Panc1 (cell line): ENCODE data around the gene AUNIP. TPM values are rescaled to one million over a fixed set of nuclear protein-coding genes. Genes with fewer than 3 reads are reported as not detected.

ENCODE experiments used
- ATAC-seq: fragments of 200-7000 bp; cut with Tn5 transposase; 2 replicates; pipeline ENCODE4 v1.9.1; 2020; ENCODE audit warnings: mild to moderate bottlenecking, moderate library complexity
- BruUV-seq: library from RNA; stranded (reverse); fragments of 400-500 nt; replicated peaks from 2 replicates; lab custom pipeline; 2021; lab: Mats Ljungman, UMichigan
- CTCF ChIA-PET: fragments of 300-600 bp; sonication (Branson Sonifier 250); formaldehyde crosslinking; loops from one replicate; lab custom pipeline; 2022; ENCODE audit warnings: antibody characterized with exemption; lab: Charles Lee
- POLR2A ChIA-PET: fragments of 300-600 bp; sonication (Branson Sonifier 250); formaldehyde crosslinking; loops from one replicate; lab custom pipeline; 2022; ENCODE audit warnings: antibody characterized with exemption; lab: Charles Lee
- DNase-seq: peaks from one replicate; pipeline ENCODE4 v3.0.0-alpha.2; 2010; ENCODE audit warnings: low read depth, low spot score
- H3K27ac ChIP-seq: 2 replicates; pipeline ENCODE4 v1.5.1; 2011; ENCODE audit warnings: mild to moderate bottlenecking, low read length, inconsistent platforms
- H3K27me3 ChIP-seq: fragments of 200-500 bp; sonication (Bioruptor generic); 2 replicates; pipeline ENCODE4 v1.6.0; 2014; ENCODE audit warnings: low read length, inconsistent platforms; ENCODE audit not compliant: control insufficient read depth, insufficient read depth
- H3K36me3 ChIP-seq: fragments of 200-500 bp; sonication (Bioruptor generic); 2 replicates; pipeline ENCODE4 v1.5.1; 2014; ENCODE audit warnings: inconsistent platforms, mild to moderate bottlenecking, low read length, moderate library complexity; ENCODE audit not compliant: control insufficient read depth, insufficient read depth
- H3K4me1 ChIP-seq: 2 replicates; pipeline ENCODE4 v1.5.1; 2011; ENCODE audit warnings: inconsistent platforms, mild to moderate bottlenecking, low read length, moderate library complexity; ENCODE audit not compliant: control insufficient read depth, insufficient read depth
- H3K4me3 ChIP-seq, 2 experiments: 2 replicates each; pipeline ENCODE4 v1.5.1; 2011 to 2012; ENCODE audit warnings: low read depth in 2 of 2, low read length in 2 of 2, mild to moderate bottlenecking in 2 of 2, inconsistent platforms in 1 of 2, moderate library complexity in 1 of 2
- H3K9me3 ChIP-seq: fragments of 200-500 bp; sonication (Bioruptor generic); 2 replicates; pipeline ENCODE4 v1.5.1; 2014; ENCODE audit warnings: low read depth, mild to moderate bottlenecking, inconsistent platforms, low read length, moderate library complexity; ENCODE audit not compliant: control insufficient read depth, insufficient read depth
- POLR2AphosphoS5 ChIP-seq: IDR thresholded peaks from 2 replicates; pipeline ENCODE4 v1.6.1; 2012; ENCODE audit warnings: mild to moderate bottlenecking, low read depth, low read length, moderate library complexity
- SIN3A ChIP-seq: IDR thresholded peaks from 2 replicates; pipeline ENCODE4 v1.6.1; 2012; ENCODE audit warnings: low read depth, mild to moderate bottlenecking, low read length, moderate library complexity, borderline replicate concordance; ENCODE audit not compliant: insufficient read depth
- TCF7L2 ChIP-seq: IDR thresholded peaks from 2 replicates; pipeline ENCODE4 v1.6.1; 2011; ENCODE audit warnings: mild to moderate bottlenecking, low read depth, low read length, inconsistent platforms
- in situ Hi-C: cut with HindIII; loops from 2 replicates; pipeline ENCODE4 v1.10.0; 2016; ENCODE audit warnings: low sequenced_read_pairs, low pct_unique_long_range_greater_than_20kb
- intact Hi-C: fragments of 100-400 bp; cut with micrococcal nuclease; formaldehyde crosslinking; loops from one replicate; pipeline ENCODE4 v1.10.0; 2022; ENCODE audit not compliant: unreplicated experiment
- total RNA-seq: library from RNA; stranded (reverse); gene quantifications from one replicate; pipeline ENCODE4 v1.2.1, GENCODE V29; 2021; ENCODE audit not compliant: unreplicated experiment
- TF ChIP-seq, protein P1 (sequence below), 2 experiments: IDR thresholded peaks; 2 replicates each; pipeline ENCODE4 v1.6.1; 2011 to 2012; ENCODE audit warnings: low read depth in 2 of 2, control low read depth in 1 of 2, low read length in 1 of 2, mild to moderate bottlenecking in 1 of 2, moderate library complexity in 1 of 2; ENCODE audit not compliant: insufficient read depth in 1 of 2
- TF ChIP-seq, protein P2 (sequence below): fragments of 450-650 bp; IDR thresholded peaks from 2 replicates; pipeline ENCODE4 v1.5.1; 2017; ENCODE audit warnings: mild to moderate bottlenecking

AUNIP gene
- total RNA-seq, 1 experiment from 2014 or later: 12.2 TPM

DNA sequence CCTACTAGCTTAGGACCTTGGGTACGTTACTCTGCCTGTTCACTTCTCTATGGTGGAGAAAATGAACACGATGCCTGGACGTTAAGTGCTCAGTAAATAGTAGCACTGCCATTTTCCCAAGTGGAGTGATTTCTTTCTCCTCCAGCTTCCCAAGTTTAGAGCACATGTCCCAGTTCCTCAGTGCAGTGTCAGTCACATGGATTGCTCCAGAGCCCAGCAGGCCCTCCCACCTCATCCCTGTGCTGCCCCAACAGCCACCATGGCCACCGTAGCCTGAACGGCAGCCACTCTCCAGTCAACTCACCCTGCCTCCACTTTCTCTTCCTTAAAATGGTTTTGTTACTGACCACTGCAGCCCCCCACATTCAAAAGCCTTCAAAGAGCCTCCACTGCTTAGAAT is 38.5 kb upstream of the AUNIP start:
- in situ Hi-C loops: loop anchor here (5.0 kb wide), 1 partner anchor 100 kb away; the partner anchor contains the start of gene PAFAH2
- H3K27me3 ChIP-seq: no peaks in the 10 kb centered on the region
- H3K4me1 ChIP-seq: peaks cover 30% of the 10 kb centered on the region
- no TSS peak for BruUV-seq
- ATAC-seq: no peak
- TF ChIP-seq TCF7L2 (no peak), SIN3A (no peak), POLR2AphosphoS5 (no peak)
- TF ChIP-seq, protein P1, sequence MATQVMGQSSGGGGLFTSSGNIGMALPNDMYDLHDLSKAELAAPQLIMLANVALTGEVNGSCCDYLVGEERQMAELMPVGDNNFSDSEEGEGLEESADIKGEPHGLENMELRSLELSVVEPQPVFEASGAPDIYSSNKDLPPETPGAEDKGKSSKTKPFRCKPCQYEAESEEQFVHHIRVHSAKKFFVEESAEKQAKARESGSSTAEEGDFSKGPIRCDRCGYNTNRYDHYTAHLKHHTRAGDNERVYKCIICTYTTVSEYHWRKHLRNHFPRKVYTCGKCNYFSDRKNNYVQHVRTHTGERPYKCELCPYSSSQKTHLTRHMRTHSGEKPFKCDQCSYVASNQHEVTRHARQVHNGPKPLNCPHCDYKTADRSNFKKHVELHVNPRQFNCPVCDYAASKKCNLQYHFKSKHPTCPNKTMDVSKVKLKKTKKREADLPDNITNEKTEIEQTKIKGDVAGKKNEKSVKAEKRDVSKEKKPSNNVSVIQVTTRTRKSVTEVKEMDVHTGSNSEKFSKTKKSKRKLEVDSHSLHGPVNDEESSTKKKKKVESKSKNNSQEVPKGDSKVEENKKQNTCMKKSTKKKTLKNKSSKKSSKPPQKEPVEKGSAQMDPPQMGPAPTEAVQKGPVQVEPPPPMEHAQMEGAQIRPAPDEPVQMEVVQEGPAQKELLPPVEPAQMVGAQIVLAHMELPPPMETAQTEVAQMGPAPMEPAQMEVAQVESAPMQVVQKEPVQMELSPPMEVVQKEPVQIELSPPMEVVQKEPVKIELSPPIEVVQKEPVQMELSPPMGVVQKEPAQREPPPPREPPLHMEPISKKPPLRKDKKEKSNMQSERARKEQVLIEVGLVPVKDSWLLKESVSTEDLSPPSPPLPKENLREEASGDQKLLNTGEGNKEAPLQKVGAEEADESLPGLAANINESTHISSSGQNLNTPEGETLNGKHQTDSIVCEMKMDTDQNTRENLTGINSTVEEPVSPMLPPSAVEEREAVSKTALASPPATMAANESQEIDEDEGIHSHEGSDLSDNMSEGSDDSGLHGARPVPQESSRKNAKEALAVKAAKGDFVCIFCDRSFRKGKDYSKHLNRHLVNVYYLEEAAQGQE (IDR thresholded peaks at IDR 0.05; ENCODE audit: insufficient read depth in 1 of 2, low read depth in 2 of 2, low read length in 1 of 2): no peak
- TF ChIP-seq, protein P2, sequence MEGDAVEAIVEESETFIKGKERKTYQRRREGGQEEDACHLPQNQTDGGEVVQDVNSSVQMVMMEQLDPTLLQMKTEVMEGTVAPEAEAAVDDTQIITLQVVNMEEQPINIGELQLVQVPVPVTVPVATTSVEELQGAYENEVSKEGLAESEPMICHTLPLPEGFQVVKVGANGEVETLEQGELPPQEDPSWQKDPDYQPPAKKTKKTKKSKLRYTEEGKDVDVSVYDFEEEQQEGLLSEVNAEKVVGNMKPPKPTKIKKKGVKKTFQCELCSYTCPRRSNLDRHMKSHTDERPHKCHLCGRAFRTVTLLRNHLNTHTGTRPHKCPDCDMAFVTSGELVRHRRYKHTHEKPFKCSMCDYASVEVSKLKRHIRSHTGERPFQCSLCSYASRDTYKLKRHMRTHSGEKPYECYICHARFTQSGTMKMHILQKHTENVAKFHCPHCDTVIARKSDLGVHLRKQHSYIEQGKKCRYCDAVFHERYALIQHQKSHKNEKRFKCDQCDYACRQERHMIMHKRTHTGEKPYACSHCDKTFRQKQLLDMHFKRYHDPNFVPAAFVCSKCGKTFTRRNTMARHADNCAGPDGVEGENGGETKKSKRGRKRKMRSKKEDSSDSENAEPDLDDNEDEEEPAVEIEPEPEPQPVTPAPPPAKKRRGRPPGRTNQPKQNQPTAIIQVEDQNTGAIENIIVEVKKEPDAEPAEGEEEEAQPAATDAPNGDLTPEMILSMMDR: no peak
- no peak for DNase-seq
- ChIA-PET POLR2A (no interaction called here), CTCF (interaction anchor here (4.2 kb wide), 1 partner anchor 100 kb away, joined by 56 read pairs; the partner anchor contains the start of gene PAFAH2)
- intact Hi-C loops: no loop called here
- peaks cover 34% of the 10 kb centered on the region for H3K36me3 ChIP-seq
- no peaks in the 10 kb centered on the region for H3K9me3 ChIP-seq
- H3K27ac ChIP-seq: no peak overlapping the region
- no peak overlapping the region for H3K4me3 ChIP-seq

DNA sequence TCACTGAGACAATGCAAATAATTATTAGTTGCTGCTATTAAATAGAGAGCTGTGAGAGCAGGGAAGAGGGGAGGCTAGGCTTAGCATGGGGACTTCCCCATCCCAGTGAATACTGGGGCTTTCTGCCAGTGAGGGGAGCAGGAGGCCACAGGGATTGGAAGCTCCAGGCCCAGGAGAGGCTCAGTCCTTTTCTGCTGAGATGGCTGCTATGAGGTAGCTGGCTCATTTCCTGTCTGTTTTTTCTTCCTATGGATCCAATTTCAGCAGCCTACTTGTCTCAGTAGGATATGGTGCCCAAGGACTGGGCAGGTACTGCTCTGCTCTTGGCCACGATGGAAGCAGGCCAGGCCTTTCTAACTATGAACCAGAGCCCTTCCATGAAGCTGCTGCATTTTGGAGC is 37.0 kb upstream of the AUNIP start:
- Histone ChIP-seq H3K4me3 (no peak overlapping the region), H3K4me1 (peaks cover 43% of the 10 kb centered on the region), H3K9me3 (no peaks in the 10 kb centered on the region), H3K36me3 (peaks cover 21% of the 10 kb centered on the region), H3K27ac (peak overlapping the region; percentile 74), H3K27me3 (no peaks in the 10 kb centered on the region)
- TF ChIP-seq, protein P1 (IDR thresholded peaks at IDR 0.05; ENCODE audit: insufficient read depth in 1 of 2, low read depth in 2 of 2, low read length in 1 of 2): no peak
- no peak for TF ChIP-seq SIN3A
- TF ChIP-seq, protein P2: no peak
- no peak for TF ChIP-seq TCF7L2
- no peak for TF ChIP-seq POLR2AphosphoS5
- ATAC-seq: peak; percentile 7; the same call in 1 of the 2 replicates
- no TSS peak for BruUV-seq
- ChIA-PET POLR2A (interaction anchor here (0.6 kb wide), 2 partner anchors 74 to 102 kb away, joined by 4 to 11 read pairs; no protein-coding TSS in a partner anchor), CTCF (interaction anchor here (1.5 to 4.2 kb wide), 3 partner anchors 26 to 108 kb away, joined by 4 to 56 read pairs (median 5); partner anchors contain the start of gene PAFAH2)
- in situ Hi-C loops: loop anchor here (5.0 kb wide), 1 partner anchor 101 kb away; the partner anchor contains the start of gene PAFAH2
- intact Hi-C loops: no loop called here
- DNase-seq: no peak
